HG03045 (cell line): Measurements from ENCODE around the gene C1QTNF4.
"Not testable (repeated sequence)": the region's sequence is repeated elsewhere in the genome, so short reads cannot be mapped to it uniquely, and the experiment has no call there.

Experiments
- ATAC-seq: cut with Tn5 transposase; IDR thresholded peaks from one replicate; pipeline ENCODE4 v1.9.1; 2021; ENCODE audit warnings: mild to moderate bottlenecking, moderate library complexity; ENCODE audit not compliant: unreplicated experiment

C1QTNF4 gene

DNA sequence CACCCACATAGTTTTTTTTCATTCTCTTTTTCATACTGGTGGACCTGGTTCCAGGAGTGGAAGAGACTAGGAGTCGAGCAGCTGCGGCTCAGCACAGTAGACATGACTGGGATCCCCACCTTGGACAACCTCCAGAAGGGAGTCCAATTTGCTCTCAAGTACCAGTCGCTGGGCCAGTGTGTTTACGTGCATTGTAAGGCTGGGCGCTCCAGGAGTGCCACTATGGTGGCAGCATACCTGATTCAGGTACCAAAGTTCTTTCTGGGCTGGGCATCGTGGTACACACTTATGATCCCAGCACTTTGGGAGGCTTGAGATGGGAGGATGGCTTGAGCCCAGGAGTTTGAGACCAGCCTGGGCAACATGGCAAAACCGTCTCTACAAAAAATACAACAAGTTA lies 24.6 kb downstream of the C1QTNF4 start:
- no peak for ATAC-seq

DNA sequence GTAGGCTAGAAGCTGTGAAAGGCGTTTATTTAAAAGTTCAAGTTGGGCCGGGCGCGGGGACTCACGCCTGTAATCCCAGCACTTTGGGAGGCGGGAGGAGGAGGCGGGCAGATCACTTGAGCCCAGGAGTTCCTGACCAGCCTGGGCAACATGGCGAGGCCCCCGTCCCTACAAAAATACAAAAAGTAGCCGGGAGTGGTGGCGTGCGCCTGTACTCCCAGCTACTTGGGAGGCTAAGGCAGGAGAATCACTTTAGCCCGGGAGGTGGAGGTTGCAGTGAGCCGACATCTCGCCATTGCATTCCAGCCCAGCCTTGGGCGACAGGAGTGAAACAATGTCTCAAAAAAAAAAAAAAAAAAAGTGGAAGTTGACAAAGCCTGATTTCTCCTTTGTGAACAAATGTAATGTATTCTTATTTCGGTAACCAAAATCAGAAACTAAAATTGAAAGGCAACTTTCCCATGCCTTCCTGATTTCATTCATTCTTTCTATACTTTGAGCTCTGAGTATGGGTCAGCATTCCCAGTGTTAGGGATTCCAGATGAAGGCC lies 28.0 kb downstream of the C1QTNF4 start:
- ATAC-seq = no peak

DNA sequence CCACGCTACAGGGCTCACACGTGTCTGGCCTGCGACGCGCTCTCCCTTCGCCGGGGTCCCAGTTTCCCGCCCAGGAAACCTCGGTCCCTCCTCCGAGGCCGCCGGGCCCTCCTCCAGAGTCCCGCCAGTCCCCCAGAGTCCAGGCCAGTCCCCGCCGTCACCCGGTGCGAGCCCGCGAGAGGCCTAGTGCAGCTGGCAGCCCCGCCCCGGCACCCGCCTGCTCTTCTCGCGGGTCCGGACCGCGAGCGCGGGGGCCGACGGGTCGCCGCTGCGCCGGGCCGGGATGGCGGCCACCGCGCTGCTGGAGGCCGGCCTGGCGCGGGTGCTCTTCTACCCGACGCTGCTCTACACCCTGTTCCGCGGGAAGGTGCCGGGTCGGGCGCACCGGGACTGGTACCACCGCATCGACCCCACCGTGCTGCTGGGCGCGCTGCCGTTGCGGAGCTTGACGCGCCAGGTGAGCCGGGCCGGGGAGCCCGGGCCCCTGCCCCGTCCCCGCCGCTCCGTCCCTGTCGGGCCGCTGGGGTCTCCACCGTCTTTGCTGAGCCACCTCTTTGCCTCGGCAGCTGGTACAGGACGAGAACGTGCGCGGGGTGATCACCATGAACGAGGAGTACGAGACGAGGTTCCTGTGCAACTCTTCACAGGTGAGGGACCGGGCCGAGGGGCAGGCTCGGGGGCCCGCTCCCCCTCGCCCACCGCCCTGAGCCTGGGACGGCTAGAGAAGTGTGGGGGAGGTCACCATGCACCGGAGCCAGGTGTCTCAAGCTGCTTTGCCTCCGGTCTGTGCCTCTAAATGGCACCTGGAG lies 28.7 kb downstream of the C1QTNF4 start, which contains the start of gene PTPMT1:
Gene PTPMT1 (plus strand): TSS at position 260 of the 809 bp plus-strand sequence. CDS start 24 bp downstream, at position 284.
- ATAC-seq = peak; percentile 84

DNA sequence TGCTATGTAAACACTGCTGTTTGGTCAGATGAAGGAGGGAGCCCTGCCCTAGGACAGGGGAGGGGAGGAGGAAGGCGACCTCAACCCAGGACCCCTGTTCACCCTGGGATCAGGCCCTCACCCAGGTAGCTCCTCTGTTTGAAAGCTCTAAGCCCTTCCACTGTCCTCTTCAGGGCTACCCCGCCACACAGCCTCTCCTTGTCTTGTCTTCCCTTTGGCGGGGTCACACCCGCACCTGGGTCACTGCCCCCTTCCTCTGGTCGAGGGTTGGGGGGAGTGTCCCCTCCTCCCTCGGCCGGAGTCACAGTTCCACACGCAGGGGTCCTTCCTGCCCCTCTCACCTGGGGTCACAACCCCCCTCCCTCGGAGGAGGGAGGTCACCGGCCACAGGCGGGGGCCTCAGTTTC lies 29.3 kb downstream of the C1QTNF4 start:
- ATAC-seq = no peak

DNA sequence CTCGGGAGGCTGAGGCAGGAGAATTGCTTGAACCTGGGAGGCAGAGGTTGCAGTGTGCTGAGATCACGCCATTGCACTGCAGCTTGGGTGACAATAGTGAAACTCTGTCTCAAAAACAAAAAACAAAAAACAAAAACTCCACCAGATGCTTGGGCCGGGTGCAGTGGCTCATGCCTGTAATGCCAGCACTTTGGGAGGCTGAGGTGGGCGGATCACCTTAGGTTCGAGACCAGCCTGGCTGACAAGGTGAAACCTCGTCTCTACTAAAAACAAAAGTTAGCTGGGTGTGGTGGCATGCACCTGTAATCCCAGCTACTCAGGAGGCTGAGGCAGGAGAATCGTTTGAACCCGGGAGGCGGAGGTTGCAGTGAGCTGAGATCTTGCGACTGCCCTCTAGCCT lies 29.8 kb downstream of the C1QTNF4 start:
- not testable (repeated sequence) for ATAC-seq

DNA sequence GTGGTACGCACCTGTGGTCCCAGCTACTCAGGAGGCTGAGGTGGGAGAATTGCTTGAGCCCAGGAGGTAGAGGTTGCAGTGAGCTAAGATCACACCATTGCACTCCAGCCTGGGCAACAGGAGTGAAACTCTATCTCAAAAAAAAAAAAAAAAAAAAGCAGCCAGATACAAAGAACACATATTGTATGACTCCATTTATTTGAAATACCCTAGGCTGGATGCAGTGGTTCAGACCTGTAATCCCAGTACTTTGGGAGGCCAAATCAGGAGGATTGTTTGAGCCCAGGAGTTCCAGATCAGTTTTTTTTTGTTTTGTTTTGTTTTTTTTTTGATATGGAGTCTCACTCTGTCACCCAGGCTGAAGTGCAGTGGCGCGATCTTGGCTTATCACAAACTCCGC lies 31.8 kb downstream of the C1QTNF4 start:
- not testable (repeated sequence) for ATAC-seq

DNA sequence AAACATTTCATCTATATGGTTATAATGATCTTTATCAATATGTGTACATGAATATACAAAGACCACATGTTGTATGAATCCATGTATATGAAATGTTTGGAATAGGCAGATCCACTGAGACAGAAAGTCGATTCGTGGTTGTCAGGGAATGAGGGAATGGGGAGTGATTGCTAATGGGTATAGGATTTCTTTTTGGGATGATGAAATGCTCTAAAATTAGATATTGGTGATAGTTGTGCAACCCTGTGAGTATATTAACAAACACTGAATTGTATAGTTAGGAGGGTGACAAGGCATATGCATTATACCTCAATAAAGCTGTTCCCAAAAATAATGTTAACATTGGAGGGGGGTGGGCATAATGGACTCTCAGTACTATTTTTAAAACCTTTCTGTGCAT lies 33.8 kb downstream of the C1QTNF4 start:
- ATAC-seq = no peak

DNA sequence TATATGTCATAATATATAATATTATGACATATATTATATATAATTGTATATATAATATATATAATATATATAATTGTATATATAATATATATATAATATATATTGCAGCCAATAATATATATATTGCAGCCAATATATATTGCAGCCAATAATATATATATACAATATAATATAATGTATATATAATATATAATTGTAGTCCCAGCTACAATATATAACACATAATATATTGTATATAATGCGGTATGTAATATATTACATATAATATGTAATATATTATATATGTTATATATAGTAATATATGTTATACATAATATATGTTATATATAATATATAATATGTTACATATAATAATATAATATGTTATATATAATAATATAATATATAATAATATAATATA lies 35.5 kb downstream of the C1QTNF4 start:
- ATAC-seq = no peak

DNA sequence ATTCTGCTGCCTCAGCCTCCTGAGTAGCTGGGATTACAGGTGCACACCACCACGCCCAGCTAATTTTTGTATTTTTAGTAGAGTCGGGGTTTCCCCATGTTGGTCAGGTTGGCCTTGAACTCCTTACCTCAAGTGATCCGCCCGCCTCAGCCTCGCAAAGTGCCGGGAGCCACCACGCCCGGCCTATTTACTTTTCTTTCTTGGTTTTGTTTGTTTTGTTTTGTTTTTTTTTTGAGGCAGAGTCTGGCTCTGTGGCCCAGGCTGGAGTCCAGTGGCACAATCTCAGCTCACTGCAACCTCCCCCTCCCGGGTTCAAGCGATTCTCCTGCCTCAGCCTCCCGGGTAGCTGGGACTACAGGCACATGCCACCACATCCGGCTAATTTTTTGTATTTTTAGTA lies 37.2 kb downstream of the C1QTNF4 start:
- not testable (repeated sequence) for ATAC-seq

DNA sequence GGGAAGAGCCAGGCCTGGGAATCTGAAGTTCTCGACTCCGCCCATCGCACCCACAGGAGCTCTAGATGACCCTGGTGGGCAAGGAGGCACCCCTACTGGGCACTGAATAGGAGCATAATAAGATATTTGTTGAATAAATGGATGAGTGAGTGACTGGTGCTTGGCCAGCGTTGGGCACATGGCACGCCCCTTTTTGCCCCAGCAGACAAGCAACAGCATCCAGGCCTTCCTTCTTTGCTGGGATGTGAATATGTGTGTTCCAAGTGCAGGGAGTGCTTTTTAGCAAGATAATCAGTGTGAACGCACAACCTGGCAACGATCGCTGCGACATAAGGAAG lies 40.8 kb downstream of the C1QTNF4 start:
- peak; percentile 25 for ATAC-seq

DNA sequence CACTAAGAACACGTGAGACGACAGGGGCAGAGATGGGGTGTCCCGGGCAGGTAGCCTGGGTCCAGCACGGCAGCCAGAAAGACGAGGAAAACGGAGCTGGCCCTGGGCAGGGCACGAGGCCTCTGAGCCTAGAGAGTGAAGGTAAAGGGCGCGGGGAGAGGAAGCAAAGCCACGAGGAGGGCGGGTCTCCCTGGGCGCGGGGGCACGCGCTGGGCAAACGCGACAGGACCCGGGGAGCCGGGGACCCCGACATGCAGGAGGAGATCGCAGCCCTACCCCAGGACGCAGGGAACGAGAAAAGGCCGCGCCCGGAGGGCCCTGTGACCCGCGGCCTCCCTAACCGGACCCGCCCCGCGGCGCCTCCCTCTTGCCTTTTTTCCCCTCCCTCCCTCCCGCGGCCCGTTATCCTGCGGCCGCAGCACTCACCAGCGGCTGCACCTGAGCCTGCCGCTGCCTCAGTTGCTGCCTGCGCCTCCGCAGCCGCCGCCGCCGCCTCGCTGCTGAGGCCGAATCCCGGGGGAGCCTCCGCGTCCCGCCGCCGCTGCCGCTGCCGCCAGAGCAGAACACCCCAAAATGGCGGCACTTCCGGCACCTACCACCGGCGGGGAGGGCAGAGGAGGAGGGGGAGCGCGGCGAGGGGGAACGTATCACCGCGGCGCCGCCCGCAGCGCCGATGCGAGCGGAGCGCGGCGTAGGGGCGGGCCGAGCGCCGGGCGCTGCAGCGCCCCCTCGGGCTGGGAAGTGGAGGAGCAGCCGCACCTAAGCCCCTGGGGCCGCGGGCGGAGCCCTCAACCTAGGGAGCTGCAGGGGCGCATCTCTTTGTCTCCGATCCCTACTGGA lies 41.4 kb downstream of the C1QTNF4 start, which contains the start of gene CELF1:
Gene CELF1 (minus strand): TSS at position 567 of the 840 bp plus-strand sequence. CDS start 53,609 bp downstream, outside the sequence.
- peak; percentile 92 for ATAC-seq

DNA sequence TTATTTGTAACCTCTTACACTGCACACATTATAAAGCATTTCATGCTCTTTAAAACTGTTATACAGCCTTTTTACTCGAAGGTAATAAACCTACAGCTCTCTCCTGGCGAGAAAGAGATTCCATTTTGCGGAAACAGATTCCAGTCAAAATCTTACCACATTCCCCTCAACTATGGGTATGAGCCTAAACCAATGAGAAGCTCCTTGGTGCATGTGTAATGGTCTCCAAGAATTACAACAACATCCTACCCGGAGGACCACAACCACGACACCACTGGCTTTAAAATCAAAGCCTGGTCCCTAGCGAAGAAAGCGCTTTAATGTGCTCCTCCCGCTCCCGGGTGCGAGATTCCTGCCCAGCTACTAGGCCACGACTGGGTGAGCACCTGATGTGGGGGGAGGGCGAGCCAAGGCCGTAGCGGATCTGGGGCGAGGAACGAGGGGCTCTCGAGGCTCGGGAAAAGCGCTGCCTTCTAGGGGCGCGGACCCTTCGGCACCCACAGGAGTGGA lies 42.1 kb downstream of the C1QTNF4 start:
- peak; percentile 6 for ATAC-seq

DNA sequence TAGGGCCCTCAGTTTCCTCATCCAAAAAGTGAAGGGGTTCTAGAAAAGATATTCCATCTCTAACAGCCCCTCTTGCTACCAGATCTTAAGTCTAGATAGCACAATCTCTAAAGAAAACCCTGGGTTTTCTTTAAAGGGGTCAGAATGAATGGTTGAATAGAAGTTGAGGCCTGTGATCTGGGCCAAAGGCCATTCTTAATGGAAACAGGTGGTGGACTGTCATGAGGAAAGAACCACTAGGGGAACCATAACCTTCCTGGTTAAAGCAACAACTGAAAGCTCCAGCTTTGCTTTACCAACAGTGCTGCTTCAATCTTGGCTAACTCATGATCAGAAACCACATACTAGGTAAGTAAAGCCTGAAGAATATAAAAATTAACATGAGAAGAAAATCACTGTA lies 43.1 kb downstream of the C1QTNF4 start:
- ATAC-seq = no peak

DNA sequence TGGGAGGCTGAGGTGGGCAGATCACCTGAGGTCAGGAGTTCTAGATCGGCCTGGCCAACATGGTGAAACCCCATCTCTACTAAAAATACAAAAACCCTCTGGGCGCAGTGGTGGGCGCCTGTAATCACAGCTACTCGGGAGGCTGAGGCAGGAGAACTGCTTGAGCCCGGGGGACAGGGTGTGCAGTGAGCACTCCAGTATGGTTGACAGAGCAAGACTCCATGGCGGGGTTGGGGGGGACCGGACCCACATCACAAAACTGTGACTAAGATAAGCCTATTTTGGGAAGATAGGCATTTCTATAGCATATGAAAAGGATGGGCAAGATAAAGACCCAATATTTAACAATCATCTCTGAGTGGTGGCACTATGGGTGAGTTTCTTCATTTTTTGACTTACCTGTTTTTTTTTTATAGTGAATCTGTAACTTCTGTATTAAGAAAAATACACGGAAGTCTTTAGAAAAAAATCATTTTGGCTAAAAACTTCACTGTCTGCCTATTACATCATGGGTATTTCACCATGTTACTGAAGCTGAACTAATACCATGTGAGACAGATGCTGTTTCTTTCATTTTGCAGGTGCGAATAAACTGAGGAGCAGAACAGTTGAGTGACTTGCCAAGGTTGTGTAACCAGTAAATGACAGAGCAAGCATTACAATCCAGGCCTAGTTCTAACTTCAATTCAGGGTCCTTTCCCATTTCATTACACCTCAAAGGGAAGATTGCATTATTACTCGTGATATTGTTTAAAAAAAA lies 43.7 kb downstream of the C1QTNF4 start:
- ATAC-seq = no peak

DNA sequence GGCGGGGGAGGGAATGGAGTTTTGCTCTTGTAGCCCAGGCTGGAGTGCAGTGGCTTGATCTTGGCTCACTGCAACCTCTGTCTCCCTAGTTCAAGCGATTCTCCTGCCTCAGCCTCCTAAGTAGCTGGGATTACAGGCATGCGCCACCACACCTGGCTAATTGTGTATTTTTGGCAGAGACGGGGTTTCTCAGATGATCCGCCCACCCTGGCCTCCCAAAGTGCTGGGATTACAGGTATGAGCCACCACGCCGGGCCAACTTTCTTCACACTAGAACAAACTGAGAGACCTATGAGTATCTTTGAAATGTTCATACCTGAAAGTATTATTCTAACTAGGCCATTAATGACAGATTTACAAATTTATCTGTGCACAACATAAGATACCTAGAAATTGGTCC lies 47.9 kb downstream of the C1QTNF4 start:
- not testable (repeated sequence) for ATAC-seq

DNA sequence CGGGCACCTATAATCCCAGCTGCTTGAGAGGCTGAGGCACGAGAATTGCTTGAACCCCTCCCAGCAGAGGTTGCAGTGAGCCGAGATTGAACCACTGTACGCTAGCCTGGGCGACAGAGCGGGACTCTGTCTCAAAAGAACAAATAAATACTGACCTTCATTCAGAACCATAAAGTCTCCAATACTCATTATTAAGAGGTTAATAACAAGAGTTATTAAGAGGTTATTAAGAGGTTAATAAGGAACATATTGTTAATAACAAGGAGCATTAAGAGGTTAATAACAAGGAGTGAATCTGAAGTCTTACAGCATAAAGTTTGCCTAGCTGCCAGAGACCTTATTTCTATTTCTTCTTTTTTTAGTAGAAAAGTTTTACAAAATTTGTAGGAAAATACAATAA lies 48.9 kb downstream of the C1QTNF4 start:
- no peak for ATAC-seq

DNA sequence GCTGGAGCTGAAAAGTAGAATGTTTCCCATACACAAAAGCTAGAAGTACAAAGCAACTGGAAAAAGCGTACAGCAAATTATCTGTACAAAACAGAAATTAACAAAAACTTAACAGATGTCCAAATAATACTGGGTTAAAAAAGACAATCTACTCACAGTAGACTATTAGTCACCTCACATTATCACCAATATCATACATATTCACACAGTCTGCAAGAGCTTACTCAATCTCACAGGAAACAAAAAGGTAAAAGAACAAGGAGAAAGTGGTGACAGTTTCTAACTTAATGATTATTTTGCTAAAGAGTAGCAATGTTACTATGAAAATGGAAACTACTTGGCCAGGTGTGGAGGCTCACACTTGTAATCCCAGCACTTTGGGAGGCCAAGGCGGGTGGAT lies 53.1 kb downstream of the C1QTNF4 start:
- no peak for ATAC-seq

DNA sequence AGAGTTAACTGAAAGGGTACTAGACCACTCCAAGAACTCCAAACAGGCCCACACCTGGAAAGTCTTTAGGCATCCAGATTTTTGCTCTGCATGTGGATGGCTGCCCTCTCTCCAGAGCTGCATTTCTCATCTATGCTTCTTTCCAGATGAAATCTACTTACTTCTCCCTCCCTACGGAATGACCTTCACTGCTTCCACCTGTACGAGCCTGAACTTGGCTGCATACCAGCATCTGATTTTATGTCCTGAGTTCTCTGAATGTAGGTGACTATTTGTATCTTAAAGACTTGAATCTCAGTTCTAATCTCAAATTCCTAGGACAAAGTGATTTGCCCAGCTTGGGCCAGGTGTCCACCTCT lies 54.6 kb downstream of the C1QTNF4 start:
- ATAC-seq = no peak
